OCI-M2 (cell line): ENCODE measurements around the gene DNAJB9.
A peak's percentile ranks its signal among the peaks of the same experiment; 100 is the strongest.
"Not testable (repeated sequence)": the region's sequence is repeated elsewhere in the genome, so short reads cannot be mapped to it uniquely, and the experiment has no call there.

Source experiments
- DNase-seq: peaks from one replicate; lab custom pipeline; 2025; ENCODE audit not compliant: unreplicated experiment; lab: John Stamatoyannopoulos, UW

Gene DNAJB9

DNA sequence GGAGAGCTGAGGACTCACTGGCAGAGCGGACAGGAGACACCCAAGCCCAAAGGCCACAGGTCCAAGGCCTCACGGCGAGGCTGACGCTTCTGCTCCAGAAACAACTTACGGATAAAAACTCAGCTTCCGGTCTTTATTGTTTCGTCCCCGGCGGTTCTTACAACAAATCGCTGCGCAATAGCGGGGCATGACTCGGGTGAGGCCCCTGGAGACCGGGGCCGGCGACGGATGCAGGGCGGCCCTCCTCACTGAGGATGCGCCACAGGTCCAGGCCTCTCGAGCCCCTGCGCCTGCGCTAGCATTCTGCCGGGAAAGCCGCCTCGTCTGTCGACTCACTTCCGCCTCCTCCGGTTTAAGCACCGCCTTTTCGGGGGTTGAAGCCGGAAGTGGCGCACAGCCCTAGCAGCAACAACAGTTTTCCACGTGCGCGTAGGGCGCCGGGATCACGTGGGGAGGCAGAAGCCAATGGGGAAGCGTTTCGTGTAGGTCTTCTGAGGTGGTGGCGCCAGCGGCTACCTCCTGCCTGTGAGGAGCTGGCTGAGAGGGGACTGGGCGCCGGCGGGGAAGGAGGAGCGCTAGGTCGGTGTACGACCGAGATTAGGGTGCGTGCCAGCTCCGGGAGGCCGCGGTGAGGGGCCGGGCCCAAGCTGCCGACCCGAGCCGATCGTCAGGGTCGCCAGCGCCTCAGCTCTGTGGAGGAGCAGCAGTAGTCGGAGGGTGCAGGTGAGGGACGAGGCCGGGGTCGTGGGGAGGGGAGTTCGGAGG lies at the start of gene DNAJB9, which contains the start of gene THAP5:
TSS of gene DNAJB9 (plus strand) at position 494 of the 765 bp plus-strand sequence. CDS start 1,853 bp downstream, outside the sequence.
TSS of gene THAP5 (minus strand) at position 326 of the 765 bp plus-strand sequence. CDS start at position 189, 137 bp downstream.
- DNase-seq, result peak; percentile 74

DNA sequence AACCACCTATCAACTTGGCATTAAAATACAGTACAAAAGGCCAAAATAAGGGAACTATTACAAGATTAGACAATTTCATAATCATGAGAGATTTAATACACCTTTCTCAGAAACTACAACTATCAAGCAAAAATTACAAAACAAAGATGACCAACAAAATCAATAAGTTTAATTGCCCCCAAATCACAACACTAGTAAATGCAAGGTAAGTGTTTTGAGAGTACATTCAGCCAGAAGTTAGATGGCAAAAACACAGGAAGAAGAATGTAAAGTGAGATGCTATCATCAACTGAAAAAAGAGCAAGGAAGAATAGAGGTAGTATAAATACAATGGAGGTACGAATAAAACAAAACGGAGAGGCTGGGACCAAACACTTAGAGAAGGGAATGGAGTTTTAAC lies 46.9 kb upstream of the DNAJB9 start:
- no peak for DNase-seq

DNA sequence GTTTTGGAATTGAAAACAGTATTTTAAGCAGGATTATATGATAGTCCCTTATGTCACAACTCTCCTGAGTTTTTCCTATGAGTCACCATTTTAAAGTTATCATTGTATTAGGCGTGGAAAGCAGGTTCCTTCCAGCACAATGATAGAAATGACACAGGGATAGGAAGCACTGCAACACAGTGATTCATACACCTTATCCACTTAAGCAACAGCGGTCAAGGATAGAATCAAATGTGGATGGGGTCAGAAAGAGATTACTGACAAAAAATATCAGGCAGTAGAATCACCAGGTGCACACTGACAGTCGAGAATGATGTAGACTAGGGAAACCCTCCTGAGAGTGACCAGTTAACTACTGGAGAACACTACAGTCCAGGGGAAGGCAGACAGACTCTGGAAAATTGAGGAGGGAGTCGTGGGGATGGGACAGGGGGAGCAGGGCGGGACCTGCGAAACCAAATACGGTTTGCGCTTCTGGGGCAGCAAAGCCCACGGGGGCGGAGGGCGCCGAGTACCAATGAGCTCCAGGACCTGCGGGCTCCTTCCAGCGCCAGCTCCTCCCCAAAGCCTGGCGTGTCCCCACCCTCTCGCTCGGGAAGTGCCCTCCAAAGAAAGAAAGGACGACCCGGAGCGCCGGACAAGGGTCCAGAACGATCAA lies 44.2 kb upstream of the DNAJB9 start:
- no peak for DNase-seq

DNA sequence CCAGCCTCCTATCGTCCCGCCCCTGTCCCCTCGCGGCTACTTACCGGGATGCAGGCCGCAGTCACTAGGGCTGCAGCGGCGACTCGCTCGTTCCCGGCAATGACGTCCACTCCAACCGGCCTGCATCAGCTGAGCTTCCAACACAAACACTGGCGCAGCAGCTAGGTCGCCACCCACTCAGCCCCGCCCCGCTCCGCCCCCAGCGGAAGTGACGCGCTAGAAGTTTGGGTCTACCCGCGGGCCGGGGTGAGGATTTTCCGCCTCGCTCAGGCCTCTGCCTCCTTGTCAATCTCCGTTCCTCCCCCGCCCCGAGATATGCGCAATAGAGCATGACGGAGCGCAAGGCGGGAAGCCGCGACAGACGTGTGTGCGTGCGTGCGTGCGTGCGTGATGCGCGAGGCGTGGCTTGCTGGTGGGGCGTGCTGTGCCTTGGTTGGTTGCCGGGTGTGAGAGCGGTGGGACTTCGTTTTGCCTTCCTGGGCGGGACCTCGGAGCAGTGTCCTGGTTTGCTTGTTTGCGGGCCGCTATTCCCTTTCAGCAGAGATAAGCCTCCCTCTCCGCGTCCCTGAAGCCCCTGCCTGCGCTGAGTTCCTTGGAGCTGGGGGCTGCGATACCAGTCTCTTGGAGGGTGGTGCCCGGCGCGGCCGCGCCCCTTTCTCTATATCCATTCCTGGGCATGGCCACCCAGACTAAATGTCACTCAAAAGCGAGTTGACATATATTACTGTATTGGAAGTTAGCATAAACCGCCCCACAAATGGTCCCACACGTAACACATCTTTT lies 43.5 kb upstream of the DNAJB9 start, which contains the start of gene PNPLA8:
TSS of gene PNPLA8 (minus strand) at position 151 of the 783 bp plus-strand sequence. CDS start 10,644 bp downstream, outside the sequence.
- peak; percentile 93 for DNase-seq

DNA sequence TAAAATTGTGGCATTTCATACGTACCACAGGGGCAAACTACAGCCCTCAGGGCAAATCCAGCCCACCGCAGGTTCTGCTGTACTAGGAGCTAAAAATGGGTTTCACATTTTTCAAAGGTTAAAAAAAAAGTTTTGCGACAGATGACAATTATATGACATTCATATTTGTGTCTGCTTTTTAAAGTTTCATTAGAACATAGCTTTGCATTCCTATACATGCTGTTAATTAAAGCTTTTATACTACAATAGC lies 43.0 kb upstream of the DNAJB9 start:
- no peak for DNase-seq

DNA sequence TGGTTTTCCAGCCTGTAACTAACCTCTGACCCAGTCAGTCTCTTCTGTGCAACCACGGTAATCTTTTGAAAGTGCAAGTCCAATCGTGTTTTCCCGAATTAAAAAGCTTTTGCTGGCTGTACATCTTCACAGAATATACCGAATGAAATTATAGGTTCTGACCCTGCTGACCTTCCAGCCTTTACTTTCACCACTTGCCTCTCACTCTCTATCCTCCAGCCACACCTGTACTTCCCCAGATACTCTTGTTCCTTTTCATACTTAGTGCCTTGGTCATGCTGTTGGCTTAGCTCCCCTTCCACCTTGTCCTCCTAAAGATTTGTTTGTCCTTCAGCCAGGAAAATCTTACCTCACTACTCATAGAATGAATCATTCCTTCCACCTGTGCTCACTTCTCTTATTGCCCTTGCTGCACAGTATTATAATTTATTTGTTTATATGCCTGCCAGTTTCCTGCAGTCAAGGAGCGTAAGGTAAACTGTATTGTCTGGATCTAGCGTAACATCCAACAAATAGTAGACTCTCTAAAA lies 41.4 kb upstream of the DNAJB9 start:
- no peak for DNase-seq

DNA sequence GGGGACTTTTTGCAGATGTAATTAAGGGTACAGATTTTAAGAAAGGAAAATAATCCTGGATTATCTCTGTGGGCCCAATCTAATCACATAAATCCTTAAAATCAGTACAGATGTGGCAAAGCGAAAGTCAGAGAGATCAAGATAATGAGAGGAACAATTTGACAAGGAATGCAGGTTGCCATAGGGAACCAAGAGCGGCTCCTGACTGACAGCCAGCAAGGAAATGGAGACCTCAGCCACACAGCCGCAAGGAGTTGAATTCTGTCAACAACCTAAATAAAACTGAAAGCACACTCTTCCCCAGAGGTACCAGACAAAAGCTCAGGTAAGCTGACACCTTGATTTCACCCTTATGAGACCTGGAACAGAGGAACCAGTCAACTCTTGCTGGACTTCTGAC lies 40.3 kb upstream of the DNAJB9 start:
- no peak for DNase-seq

DNA sequence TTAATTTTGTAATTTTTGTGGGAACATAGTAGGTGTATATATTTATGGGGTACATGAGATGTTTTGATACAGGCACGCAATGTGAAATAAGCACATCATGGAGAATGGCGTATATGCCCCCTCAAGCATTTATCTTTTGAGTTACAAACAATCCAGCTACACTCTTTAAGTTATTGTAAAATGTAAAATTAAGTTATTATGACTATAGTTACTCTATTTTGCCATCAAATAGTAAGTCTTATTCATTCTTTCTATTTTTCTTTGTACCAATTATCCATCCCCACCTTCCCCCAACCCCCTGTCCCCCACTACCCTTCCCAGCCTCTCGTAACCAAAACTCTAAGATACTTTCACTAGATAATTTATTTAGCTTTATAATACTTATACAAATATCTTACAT lies 36.0 kb upstream of the DNAJB9 start:
- DNase-seq, result no peak

DNA sequence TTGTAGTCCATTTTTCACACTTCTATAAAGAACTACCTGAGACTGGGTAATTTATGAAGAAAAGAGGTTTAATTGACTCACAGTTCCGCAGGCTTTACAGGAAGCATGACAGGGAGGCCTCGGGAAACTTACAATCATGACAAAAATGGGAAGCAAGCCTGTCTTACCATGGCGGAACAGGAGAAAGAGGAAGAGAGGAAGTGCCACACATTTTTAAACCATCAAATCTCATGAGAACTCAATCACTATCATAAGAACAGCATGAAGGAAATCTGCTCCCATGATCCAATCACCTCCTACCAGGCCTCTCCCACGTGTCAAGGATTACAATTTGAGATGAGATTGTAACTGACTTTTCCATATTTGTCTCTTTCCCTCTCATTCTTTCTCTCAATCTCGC lies 34.4 kb upstream of the DNAJB9 start:
- no peak for DNase-seq

DNA sequence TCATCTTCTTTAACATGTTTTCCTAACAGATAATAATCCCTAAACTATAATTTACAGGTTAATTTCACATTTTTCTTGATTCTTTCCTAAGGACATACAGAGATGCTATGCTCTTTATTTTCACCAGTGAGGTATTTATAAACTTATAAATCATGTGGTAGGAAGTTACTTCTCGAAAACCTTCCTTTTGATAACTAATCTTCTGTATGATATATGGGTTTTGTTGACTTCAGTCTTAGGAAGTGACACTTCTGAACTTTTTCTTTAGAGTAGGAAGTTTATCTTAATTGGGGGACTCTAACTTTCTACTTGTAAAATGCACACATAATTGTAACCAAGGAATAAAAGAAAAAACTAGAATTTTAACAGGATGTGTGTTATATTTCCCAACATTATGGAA lies 33.9 kb upstream of the DNAJB9 start:
- no peak for DNase-seq

DNA sequence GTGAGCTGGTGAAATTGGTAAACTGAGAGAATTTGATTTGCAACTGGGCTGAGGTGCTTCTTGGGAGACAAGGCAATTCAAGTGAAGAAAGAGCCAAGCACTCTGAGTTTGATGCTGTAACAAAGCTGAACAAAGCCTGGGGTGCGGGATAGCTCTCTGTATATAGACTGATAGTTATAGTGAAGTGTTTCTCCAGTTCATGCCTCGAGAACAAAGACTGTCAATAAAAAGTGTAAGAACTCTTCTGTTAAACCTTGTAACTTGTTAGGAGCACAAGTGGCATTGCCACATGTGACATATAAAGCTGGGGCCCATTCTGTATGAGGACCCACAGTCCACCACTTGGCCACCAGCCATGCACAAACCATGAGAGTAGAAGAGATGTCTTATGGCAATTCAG lies 32.4 kb upstream of the DNAJB9 start:
- no peak for DNase-seq

DNA sequence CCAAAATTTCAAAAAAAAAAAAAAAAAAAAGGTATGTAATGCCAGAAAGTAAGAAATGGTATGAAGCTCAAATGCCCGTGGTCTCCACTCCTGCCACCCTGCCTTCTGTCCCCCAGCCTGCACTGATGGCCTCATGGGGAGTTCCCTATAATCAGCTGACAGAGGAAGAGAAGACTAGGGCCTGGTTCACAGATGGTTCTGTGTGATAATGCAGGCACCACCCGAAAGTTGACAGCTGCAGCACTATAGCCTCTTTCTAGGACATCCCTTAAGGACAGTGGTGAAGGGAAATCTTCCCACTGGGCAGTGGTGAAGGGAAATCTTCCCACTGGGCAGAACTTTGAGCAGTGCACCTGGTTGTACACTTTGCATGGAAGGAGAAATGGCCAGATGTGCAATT lies 31.4 kb upstream of the DNAJB9 start:
- DNase-seq, result not testable (repeated sequence)

DNA sequence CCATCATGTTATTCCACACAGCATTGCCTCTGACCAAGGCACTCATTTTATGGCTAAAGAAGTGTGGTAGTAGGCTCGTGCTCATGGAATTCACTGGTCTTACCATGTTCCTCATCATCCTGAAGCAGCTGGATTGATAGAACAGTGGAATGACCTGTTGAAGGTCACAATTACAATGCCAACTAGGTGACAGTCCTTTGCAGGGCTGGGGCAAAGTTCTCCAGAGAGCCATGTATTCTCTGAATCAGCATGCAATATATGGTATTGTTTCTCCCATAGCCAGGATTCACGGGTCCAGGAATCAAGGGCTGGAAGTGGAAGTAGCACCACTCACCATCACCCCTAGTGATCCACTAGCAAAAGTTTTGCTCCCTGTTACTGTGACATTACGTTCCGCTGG lies 31.0 kb upstream of the DNAJB9 start:
- not testable (repeated sequence) for DNase-seq

DNA sequence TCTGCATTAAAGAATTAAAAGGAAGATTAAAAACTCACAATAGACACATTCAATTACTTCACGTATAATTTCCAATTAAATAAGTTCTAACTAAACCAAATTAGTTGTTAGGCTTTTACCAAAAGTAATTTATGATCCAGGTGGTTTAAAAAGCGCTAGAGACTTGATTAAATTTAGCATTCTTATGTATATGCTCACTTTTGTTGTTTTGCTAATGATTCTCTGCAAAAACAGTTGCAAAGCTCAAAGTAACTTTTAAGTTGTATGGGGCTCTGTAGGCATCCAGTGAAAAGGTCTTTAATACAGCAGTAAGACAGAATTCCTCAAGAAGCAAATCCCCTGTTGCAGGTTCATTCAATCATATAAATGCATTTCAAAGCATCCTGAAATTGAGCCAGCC lies 28.2 kb upstream of the DNAJB9 start:
- DNase-seq, result no peak

DNA sequence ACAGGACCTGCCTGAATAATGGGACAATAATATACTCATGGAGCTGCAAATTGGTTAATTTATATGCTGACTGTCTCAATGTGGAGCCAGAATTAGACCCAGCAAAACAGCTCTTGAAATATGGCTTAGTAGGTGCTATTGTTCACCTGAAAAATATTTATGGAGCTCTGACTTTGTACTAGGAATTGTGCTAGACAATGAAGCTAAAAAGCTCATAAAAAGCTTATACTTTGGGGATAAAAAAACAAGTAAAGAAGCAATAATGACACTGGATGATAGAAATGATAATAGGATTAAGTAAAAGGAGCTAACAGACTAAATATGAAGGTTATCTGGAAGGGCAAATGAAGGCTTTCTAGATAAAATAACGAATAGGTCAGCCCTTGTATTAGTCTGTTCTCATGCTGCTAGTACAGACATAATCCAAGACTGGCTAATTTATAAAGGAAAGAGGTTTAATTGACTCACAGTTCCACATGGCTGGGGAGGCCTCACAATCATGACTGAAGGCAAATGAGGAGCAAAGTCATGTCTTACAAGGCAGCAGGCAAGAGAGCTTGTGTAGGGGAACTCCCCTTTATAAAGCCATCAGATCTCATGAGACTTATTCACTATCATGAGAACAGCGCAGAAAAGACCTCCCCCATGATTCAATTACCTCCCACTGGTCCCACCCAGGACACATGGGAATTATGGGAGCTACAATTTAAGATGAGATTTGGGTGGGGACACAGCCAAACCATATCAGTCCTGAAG lies 21.4 kb upstream of the DNAJB9 start:
- not testable (repeated sequence) for DNase-seq

DNA sequence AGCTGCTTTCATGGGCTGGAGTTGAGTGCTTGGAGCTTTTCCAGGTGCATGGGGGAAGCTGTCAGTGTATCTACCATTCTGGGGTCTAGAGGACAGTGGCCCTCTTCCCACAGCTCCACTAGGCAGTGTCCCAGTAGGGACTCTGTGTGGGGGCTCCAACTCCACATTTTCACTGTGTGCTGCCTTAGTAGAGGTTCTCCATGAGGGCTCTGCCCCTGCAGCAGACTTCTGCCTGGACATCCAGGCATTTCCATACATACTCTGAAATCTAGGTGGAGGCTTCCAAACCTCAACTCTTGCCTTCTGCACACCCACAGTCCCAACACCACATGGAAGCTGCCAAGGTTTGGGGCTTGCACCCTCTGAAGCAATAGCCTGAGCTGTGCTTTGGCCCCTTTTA lies 13.0 kb upstream of the DNAJB9 start:
- DNase-seq, result not testable (repeated sequence)

DNA sequence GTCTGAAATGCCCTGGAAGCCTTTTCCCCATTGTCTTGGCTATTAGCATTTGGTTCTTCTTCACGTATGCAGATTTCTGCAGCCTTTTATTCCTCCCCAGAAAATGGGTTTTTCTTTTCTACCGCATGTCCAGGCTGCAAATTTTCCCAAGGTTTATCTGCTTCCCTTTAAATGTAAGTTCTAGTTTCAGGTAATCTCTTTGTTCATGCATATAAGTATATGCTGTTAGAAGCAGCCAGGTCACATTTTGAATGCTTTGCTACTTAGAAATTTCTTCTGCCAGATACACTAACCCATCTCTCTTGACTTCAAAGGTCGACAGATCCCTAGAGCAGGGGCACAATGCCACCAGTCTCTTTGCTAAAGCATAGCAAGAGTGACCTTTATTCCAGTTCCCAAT lies 12.5 kb upstream of the DNAJB9 start:
- no peak for DNase-seq

DNA sequence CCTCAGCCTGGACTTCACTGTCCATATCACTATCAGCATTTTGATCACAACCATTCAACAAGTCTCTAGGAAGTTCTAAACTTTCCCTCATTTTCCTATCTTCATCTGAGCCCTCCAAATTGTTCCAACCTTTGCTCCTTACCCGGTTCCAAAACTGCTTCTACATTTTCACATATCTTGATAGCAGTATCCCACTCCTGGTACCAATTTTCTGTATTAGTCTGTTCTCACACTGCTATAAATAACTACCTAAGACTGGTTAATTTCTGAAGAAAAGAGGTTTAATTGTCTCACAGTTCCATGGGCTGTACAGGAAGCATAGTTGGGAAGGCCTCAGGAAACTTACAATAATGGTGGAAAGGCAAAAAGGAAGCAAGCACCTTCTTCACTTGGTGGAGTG lies 12.1 kb upstream of the DNAJB9 start:
- DNase-seq, result no peak

DNA sequence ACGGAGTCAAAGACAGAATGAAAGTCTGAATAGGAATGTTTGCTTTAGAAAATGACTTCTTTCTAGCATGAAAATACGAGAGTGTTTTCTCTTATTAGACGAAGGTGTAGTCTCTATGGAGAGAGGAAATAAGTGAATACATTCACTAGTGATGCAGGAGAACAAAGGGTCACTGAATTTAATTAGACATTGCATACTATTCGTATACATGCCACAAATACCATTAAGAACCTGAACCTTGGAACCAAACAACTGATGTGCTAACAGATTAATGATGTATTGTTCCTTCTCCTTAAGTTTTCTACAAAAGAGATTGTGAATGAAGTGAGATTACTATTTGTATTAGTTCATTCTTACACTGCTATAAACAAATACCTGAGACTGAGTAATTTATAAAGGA lies 10.4 kb upstream of the DNAJB9 start:
- DNase-seq, result no peak

DNA sequence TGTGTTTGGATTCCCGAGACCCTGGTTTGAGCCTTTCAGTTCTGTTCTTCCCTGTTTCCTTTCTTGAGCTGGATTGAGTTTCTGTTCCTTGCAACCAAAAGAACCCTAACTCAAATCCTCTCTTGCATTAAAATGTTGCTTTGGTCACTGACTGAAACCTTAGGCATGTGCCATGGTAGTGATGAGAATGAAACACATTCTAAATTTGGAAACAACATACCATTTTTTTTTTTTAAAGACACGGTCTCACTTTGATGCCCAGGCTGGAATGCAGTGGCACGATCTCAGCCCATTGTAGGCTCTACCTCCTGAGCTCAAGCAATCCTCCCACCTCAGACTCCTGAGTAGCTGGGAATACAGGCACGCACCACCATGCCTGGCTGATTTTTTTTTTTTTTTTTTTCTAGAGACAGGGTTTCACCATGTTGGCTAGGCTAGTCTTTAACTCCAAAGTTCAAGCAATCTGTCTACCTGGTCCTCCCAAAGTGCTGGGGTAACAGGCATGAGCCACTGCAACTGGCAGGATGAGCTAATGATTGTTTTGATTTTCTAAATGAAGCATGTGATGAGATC lies 8.5 kb upstream of the DNAJB9 start:
- DNase-seq, result no peak

DNA sequence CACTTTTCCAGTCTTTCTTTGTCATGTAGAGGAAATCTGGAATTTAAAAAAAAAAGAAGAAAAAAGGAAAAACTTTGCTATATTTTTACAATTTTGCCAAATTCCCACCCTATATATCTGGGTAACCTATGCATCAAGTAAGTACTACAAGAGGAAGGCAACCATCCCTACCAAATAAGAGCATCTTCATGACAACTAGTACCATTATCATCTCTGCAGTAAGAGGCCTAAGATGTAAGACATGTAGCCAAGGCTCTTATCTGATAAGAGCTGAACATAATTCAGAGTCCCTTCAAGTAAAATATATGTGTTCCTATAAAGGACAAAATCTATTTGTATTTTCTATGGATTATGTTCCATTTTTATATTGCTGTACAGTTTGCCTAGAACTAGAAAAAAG lies 3.7 kb upstream of the DNAJB9 start:
- no peak for DNase-seq
